Measurements from ENCODE around the gene NCKAP5.

Gene NCKAP5

DNA sequence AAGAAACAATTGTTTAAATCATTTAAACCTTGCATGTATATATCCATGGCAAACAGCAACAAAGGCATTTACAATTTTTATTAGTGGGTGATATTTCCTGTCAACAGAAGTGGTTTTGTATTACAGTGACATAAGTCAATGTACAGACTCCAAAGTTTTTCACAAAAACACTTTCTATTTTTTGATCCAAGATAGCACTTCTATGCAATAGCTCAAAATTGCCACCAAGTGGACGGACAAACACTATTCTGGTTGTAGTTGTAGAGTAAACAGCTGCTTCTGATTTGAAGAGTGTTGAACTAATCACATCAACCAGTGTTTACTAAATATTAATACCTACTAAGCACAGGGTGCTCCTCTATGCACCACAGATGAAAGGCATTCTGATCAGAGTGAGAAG is 421.4 kb downstream of the NCKAP5 start:
- no peak for DNase-seq (ENCODE audit: low read depth)

DNA sequence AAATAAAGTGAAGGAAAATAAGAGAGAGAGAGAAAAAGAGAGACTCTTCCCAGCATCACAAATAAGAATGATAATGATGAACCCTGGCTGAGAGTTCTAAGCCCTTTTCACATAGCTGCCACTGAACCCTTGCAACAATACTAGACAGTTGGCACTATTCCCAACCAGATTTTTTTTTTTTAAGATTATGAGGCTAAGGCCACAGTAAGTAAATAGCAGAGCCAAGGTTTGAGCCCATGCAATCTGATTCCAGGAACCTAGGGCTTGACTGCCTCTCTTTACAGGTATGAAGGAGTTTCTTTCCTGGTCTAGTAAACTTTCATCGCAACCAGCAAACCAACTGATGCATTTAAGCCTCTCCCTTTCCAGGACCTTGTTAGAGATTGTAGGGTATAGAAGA is 424.6 kb downstream of the NCKAP5 start:
- DNase-seq (ENCODE audit: low read depth): no peak

DNA sequence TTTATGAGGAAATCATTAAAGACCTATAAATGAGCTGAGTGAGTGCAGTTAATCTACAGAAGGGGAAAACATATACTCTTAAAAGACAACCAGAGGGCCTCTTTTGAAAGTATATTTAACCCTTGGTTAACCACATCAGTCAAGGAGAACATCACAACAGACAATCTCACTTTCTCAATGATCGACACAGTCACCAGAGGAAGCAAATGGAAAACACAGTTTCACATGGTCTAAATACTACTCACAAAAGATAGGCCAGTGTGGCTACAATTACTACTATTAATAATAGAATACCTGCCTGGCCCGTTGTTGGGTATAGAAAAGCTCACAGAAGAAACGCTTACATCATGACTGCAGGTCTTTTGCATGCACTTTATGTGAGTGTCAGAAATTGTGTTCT is 426.2 kb downstream of the NCKAP5 start:
- no peak for DNase-seq (ENCODE audit: low read depth)

DNA sequence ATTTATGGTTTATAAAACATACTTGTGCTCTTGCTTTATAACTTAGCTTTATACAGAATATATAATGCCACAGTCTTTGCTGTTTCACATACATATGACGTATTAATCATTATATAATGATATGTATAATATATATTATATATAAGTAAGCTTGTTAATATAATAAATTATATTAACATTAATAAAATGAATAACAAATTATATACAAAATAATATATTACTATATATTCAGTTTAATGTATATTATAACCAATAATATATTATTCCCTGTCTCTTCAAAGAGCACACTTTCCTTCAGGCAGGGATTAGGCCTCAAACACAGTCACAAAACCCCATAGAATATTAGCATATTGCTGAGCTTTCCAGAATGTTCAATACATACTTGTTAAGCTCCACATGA is 427.6 kb downstream of the NCKAP5 start:
- DNase-seq (ENCODE audit: low read depth): no peak

DNA sequence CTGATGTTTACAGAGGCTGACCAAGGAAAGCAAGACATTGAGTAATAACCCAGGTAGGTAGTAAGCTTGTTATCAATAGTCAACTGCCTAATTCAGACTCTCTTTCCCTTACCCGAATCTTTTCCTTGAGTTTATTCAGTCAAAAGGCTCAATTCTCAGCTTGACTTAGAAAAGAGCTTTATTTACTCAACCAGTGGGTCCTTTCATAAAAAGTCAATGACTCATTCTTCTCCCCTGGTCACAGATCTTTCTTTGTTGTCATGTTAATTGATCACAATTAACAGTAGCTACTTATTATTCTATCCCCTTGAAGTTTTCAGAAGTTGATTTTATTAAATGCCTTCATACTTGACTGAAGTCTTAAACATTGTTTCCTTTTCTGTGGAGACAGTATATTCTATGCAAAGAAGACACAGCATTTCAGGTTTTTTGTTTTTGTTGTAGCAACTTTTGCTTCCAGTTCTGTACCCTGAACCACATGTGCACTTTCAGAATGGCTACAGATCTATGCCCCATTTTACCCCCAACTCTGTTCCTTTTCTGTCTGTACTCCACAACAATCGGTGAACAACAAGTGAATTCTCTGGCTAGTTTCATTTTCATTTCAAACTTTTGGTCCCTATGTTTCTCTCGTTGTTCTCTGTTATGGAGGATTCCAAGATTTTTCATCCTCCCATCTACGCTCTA is 428.3 kb downstream of the NCKAP5 start:
- DNase-seq (ENCODE audit: low read depth): no peak

DNA sequence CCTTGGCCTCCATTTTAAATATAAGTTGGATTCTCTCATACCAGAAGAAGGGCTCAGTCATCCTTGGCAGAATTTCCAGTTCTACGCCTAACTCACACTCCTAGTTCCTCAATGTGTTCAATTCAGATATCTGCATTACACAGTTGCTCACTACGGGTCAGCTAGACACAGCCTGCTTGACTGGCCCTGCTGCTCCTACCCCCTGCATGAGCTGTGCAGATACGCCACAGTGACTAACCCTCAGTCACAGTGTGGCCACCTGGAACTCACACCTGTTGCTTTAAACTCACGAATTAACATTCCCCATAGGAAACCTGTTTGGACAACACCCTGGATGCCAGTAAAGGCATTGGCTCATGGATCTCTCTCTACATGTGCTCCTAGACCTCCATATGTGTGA is 429.6 kb downstream of the NCKAP5 start:
- no peak for DNase-seq (ENCODE audit: low read depth)

DNA sequence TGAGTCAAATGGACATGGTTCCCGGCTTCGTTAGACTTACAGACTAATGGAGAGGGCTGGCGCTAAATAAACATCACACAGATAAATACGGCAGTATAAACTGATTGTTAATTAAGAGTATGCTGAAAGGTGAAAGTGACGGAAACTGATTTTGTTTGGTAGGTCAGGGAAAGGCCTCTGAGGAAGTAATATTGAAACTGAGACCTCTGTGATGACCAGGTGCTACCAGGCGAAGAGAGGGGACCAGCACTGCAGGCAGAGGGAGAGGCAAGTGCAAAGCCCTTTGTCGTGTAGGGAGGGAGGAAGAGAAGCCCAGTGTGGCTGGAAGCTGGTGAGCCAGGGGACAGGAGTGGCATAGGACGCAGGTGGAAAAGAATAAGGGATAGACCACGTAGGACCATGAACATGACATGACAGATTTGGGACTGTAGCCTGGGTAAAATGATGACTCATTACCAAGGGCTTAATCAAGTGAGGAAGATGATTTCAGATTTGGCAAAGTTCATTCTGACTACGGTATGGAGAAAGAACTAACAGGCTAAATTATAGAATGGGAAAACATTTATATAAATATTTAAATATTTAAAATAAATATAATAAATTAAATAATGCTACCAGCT is 433.1 kb downstream of the NCKAP5 start:
- DNase-seq (ENCODE audit: low read depth): no peak

DNA sequence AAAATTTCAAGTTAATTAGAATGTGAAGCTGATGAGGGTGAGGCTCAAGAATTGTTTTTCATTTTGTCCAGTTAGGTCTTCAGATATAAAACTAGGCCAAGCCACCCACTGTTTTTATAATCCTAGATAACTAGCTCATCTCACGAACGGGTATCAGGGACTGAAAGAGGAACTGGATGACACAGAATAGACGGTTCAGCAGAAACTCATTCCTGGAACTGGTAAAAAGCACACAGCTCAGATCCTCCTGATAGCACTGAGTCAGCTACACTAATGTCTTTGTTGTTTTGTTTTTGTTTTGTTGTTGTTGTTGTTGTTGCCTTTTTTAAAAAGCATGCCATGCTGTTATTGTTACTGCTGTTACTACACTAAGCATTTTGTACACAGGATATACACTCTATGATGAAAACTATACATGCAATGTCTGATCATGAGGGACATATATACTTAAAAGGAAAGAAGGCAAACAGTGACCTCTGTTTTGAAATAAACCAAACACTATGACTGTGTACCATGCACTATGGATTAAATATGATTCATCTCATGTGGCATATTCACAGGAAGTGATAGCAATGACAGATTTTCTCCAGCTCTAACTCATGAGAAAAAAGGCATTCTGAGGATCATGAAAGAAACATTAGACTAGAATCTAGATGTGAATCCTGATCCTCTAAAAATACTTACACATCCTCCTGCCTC is 437.6 kb downstream of the NCKAP5 start:
- DNase-seq (ENCODE audit: low read depth): no peak

DNA sequence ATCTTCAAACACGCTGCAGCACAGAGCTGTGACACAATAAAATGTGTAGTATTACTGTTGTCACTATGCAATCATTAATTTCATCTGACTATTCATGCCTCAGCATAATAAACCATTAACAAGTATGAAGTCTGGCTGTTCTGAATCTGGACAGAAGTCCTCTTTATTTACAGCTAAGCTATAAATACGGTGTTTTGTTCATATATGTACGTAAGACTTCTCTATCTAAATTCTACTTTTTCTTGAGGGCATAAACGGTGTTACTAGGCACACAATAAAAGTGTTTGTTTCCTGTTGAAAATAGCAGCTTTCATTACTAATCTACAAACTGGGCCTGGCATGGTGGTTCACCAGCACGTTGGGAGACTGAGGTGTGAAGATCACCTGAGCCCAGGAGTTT is 443.8 kb downstream of the NCKAP5 start:
- DNase-seq (ENCODE audit: low read depth): no peak

DNA sequence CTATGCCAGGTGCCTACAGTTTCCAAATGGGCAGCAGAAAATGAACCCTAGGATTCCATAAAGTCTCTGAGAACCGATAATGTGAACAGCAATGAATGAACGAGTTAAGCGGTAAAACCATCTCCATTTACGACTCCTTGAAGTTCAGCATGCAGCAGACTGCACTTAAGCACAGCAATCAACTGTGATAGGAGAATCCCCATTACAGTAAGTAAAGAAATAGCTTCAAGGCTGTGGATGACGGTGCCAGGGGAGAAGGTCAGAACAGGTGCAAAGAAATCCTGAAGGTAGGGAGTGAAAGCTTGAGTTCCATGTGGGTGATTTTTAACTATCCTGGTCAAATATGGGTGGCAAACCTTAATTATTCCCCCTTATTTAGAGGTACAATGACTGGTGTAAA is 444.4 kb downstream of the NCKAP5 start:
- DNase-seq (ENCODE audit: low read depth): no peak

DNA sequence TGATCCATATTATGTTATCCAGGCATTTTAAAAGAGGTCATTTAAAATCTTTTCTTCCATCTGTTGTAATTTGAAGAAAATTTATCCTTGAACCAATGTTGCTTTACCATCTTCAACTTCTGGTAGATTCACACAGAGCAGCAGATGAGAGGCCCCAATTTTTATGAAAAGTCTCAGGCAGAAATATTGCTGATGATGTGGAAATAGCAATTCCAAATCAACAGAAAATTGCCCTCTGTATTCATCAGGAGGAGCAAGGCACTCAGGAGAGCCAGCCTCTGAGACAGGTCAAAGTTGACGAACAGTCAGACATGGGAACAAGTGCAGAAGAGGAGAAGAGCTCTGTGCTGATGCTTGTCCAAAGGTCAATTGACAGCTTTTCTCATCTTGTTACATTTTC is 444.9 kb downstream of the NCKAP5 start:
- no peak for DNase-seq (ENCODE audit: low read depth)

DNA sequence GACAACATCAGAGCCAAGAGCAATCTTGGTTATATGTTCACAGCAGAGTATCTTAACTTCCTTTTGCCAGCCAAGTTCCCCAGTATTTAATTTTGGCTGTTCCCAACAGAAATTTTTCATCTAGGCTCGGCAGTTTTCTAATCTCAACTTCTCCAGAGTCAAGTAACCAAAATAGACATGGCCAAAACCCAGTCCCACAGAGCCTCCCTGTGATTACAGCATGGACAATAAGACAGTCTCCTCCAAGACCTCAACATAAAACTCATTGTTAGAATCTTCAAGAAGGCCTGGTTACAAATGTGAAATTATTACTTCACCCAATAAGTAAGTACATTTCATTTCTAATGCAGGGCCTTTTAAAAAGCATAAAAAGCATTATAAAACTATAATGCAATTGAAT is 445.7 kb downstream of the NCKAP5 start:
- DNase-seq (ENCODE audit: low read depth): no peak

DNA sequence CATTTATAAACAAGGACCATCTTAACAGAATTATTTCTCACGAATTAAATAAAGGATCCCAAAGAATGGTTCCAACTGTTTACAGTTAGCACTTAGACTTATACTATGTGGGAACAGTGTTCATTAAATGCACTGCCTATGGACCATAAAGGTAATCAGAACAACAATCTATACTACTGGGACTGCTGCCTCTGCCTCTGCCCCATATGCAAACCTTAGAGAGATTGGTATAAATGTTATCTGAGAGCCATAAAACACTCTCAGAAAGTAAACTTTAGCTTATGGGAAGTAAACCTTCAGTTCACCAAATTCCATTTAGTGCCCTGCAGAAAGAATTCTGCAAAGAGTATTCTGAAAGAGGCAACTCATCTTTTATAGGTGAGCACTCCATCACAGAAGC is 448.0 kb downstream of the NCKAP5 start:
- no peak for DNase-seq (ENCODE audit: low read depth)

DNA sequence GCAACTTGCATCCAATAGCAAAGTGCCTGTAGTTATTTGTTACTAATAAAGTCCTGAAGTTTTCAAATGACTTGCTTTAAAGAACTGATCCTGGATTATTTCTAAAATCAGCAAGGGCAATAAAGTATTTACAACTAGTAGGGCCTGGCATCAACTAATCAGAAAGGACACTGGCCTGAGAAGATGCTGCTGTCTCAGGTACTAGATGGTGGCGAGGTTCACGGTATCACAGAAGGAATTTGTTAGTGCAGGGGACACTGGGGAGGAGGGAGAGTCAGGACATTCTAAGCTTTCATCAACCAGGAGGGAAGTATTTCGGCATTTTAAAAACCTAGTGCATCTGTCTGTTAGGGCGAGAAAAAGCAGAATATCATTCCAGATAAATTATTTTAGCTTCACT is 458.1 kb downstream of the NCKAP5 start:
- DNase-seq (ENCODE audit: low read depth): no peak

DNA sequence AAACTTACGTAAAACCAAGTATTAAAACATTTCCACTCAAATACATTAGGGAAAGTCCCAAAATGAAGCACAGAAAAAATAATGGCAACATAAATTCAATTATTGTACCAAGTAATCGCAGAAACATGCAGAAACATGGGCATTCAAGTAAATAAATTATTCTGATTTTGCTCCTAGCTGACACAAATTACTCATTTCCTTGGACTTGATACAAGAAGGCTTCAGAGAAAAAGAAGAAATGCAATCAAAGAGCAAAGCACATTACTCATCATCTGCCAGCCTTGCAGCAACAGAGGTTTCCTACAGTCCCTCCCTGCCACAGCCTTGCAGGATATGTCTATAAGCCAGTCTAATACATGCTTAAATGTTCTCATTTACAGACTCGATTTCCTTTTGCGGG is 458.5 kb downstream of the NCKAP5 start:
- peak; percentile 55 for DNase-seq (ENCODE audit: low read depth)

DNA sequence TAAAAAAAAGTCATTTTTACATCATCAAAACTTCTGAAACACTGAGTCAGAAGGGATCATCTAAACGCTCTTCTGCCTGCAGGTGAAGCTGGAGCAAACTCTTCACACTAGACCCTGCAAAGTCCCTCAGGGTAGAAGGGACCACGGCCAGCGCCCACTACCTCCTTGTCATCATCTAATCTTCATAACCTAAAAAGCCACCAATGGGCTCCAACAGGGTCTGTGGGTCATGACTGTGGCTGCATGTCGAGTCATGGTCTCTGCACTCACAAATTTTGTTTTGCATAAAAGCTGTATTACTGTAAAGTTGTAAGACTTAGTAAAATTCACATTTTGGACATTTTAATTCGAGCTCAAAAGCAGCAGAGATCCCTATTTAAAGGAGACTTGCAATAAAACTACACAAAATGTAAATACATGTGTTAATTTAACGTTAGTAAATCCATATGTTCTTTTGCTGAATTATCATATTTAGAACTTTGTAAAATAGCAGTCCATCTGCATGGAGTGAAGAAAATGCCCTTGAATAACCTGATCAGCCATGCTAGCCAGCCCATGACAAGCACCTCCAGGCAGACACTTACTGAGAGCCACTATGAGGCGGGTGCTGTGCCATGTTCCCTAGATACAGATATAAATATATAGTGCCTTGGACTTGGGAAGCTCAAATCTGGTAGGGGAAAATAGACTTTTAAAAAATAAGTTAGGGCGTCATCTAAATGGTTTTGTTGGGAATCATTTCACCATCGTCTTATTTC is 461.0 kb downstream of the NCKAP5 start:
- DNase-seq (ENCODE audit: low read depth): no peak

DNA sequence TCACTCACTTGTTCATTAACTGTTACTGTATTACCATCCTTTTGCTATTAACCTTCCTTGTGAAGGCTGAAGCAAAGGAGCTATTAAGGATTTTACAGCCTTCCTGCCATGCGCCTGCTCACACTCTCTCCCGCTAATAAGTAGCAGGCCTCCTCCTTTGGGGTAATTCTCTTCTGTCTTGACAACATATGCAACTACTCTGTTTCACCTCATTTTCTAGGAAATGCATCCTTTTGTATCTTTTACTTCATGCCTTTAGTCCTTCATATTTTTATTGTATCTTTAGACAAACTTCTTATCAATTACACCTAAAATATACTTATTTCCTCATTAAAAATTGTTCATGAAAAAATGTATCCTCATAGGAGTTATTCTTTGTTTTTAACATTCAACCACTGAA is 463.4 kb downstream of the NCKAP5 start:
- DNase-seq (ENCODE audit: low read depth): no peak

DNA sequence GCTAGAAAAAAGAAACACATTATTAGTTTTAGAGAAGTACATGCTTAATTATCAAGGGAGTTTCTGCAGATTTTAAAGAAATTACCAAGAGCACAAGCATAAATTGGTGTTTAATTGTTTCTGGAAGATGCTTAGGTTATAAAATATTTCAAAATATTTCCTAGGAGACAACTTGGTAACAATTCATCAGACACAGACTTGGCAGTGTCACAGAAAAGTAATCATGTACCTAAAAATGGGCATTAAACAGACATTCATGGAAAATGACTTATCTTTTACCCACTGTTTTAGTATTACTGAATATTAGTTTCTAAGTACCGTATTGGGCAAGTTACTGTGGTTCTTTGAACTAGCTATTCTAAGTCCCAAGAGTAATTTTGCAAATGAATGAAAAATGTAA is 469.5 kb downstream of the NCKAP5 start:
- no peak for DNase-seq (ENCODE audit: low read depth)

DNA sequence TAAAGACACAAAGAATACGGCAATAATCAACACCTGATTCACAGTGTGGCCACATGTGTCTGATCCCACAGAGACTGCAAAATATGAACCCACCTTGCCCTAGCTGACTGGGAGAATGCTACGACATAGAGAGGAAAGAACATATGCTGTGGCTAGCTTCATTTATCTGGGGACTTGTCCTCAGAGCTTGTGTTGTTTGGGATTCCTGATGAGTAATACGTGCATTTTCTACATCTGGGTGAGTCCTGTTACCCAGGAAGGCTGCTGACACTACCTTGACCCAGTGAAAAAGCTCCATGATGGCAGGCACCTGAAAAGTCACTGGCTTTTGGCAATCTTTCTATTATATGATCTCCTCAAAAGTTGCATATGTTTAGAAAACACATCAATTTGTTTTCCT is 470.6 kb downstream of the NCKAP5 start:
- DNase-seq (ENCODE audit: low read depth): no peak

DNA sequence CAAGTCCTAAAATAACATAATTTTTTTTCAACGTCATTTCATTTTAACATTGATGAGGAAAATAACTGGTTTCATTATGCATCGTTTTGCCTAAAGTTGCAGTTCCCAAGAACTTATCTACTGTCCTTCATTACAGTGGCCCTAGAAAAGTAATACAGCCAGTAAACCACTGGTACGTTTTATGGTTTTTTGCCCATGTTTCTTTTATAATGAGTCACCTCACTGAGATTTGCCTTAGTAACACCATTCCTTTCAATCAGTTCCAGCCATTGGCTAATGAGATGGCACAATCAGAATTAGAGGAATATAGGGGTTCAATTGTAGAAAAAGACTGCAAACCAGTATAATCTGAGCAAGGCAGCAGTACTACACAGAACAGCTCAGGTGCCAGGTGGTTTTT is 475.7 kb downstream of the NCKAP5 start:
- no peak for DNase-seq (ENCODE audit: low read depth)

DNA sequence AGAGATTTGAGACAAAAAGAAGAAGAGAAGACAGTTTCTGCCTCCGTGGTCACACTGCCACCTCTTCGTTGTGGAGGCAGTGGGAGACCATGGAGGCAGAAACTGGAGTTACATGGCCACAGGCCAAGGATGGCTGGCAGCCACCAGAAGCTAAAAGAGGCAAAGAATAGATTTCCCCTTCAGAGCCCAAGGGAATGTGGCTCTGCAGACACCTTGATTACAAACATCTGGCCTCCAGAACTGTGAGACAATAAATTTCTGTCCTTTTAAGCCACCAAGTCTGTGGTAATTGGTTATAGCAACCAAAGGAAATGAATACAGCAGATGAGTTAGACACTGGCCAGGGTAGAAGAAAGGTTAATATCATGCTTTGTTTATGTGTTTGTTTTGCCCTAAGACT is 477.9 kb downstream of the NCKAP5 start:
- DNase-seq (ENCODE audit: low read depth): no peak

DNA sequence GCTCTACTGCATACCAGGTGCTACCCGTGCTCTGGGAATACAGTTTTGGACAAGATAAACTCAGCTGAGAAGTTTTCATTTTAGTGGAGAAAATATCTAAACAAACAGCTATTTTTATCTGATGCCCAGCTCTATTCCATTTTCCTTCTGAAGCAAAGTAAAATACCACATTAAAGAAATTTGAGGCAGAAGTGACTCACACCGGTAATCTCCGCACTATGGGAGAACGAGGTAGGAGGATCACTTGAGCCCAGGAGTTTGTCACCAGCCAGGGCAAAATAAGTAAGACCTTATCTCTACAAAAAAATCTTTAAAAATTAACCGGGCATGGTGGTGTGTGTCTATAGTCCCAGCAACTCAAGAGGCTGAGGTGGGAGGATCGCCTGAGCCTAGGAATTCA is 482.1 kb downstream of the NCKAP5 start:
- no peak for DNase-seq (ENCODE audit: low read depth)

DNA sequence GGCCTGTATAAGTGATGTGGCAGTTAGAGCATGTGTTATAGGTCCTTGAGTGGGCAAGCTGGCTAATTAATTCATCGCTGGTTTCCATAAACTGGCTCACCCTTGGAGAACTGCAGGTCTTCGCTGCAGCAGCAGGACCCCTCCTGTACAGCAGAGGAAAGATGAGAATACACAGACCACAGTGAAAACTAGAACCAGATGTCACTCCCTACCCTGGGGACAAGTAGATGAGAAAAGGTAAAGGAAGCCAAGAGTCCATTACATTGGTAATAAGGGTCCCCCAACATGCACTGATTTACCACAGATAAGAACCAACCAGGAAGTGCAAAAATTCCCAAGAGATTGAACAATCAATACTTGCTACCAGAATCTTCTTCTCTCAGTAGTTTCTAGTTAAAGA is 482.6 kb downstream of the NCKAP5 start:
- no peak for DNase-seq (ENCODE audit: low read depth)

Data from fibroblast of gingiva (primary cell).